SH-SY5Y (cell line): ENCODE data around the gene CCDC85A.

ENCODE experiments used
- GATA2 ChIP-seq: IDR thresholded peaks from 2 replicates; pipeline ENCODE4 v1.6.1; 2011; ENCODE audit warnings: mild to moderate bottlenecking, low read depth, low read length
- GATA3 ChIP-seq: IDR thresholded peaks from 2 replicates; pipeline ENCODE4 v1.6.1; 2011; ENCODE audit warnings: low read depth, mild to moderate bottlenecking, low read length, moderate library complexity

- TF ChIP-seq GATA2 (no peak), GATA3 (no peak)
Observed at GRCh38 chr2:56318147-56318546, 134.4 kb downstream of the CCDC85A start.
